ENCODE measurements around the gene BCAS3.

DNA sequence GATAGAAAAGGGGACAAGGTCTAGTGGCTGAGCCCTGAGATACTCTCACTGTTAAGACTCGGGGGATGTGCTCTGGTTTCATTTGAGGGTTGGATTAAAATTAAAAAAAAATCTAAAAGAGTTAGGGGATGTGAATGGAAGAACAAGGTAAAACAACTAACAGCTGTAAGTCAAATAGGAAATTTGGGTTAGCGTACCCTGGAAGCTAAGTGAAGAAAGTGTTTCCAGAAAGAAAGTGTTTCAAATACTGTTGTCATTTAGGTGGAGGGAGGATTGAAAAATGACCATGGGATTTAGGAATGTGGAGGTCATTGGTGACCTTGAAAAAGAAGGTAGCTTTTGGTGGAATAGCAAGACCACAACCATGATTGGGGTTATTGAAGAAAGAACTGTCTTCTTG, 40.0 kb upstream of the BCAS3 start:
- TF ChIP-seq, protein P1, sequence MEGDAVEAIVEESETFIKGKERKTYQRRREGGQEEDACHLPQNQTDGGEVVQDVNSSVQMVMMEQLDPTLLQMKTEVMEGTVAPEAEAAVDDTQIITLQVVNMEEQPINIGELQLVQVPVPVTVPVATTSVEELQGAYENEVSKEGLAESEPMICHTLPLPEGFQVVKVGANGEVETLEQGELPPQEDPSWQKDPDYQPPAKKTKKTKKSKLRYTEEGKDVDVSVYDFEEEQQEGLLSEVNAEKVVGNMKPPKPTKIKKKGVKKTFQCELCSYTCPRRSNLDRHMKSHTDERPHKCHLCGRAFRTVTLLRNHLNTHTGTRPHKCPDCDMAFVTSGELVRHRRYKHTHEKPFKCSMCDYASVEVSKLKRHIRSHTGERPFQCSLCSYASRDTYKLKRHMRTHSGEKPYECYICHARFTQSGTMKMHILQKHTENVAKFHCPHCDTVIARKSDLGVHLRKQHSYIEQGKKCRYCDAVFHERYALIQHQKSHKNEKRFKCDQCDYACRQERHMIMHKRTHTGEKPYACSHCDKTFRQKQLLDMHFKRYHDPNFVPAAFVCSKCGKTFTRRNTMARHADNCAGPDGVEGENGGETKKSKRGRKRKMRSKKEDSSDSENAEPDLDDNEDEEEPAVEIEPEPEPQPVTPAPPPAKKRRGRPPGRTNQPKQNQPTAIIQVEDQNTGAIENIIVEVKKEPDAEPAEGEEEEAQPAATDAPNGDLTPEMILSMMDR (IDR thresholded peaks at IDR 0.05): no peak
- TF ChIP-seq EZH2 (IDR thresholded peaks at IDR 0.05; ENCODE audit: borderline replicate concordance, insufficient read depth, low read depth, low read length, poor library complexity, severe bottlenecking): no peak
